SK-N-MC (cell line): ENCODE measurements around the gene LRP5.

Source experiments
- EZH2 ChIP-seq: fragments of 200-600 bp; sonication (generic); IDR thresholded peaks from one replicate; pipeline ENCODE4 v1.6.1; 2017; ENCODE audit warnings: antibody characterized with exemption
- FOXP2 ChIP-seq: optimal IDR thresholded peaks from 2 replicates; pipeline ENCODE3; 2011; ENCODE audit warnings: mild to moderate bottlenecking, moderate library complexity; ENCODE audit not compliant: insufficient read depth; ENCODE audit errors: extremely low read length, control extremely low read depth
- POLR2AphosphoS5 ChIP-seq: IDR thresholded peaks from 2 replicates; pipeline ENCODE4 v1.6.1; 2012; ENCODE audit warnings: mild to moderate bottlenecking, low read depth, low read length, borderline replicate concordance

DNA sequence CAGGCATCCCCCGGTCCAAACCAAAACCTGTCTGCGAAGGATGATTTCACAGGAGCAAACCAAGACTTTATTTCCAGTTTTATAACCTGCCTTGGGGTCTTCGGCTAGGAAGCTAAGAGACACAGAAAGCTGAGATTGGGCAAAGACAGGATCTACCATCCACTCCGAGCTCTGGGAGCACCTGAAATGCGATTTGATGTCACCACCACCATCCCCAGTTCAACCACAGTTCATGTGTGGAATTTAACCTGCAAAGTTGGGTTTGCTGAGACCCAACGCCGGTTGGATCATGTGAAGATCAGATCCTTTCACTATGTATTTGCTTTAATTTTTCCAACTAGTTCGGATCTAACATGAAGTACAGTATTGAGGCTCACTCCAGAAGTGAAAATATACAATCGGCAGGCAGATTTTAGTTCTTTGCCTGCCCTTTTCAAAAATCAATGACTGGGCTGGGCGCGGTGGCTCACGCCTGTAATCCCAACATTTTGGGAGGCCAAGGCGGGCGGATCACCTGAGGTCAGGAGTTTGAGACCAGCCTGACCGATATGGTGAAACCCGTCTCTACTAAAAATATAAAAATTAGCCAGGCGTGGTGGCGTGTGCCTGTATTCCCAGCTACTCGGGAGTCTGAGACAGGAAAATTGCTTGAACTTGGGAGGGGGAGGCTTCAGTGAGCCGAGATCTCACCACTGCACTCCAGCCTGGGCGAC is 39.2 kb upstream of the LRP5 start:
- TF ChIP-seq FOXP2 (no peak), EZH2 (no peak), POLR2AphosphoS5 (no peak)
